K562 (cell line): ENCODE data around the gene TXNRD1. TPM values are rescaled to one million over a fixed set of nuclear protein-coding genes. Genes with fewer than 3 reads are reported as not detected.

Experiments
- ATAC-seq: fragments of 200-7000 bp; cut with Tn5 transposase; 3 replicates; pipeline ENCODE4 v1.9.1; 2020; ENCODE audit warnings: moderate library complexity
- BruUV-seq: library from RNA; stranded (reverse); fragments of 400-500 nt; replicated peaks from 2 replicates; lab custom pipeline; 2021; lab: Mats Ljungman, UMichigan
- CTCF ChIA-PET: fragments of 300-600 bp; formaldehyde crosslinking; extraction: SDS; loops from one replicate; lab custom pipeline; 2021; ENCODE audit warnings: low intra/inter-chr PET ratio; lab: Yijun Ruan, JAX
- POLR2A ChIA-PET: fragments of 300-600, 350-650 bp; sonication (Branson Sonifier 250); formaldehyde crosslinking; extraction: SDS; loops from one replicate; lab custom pipeline; 2021; ENCODE audit warnings: antibody characterized with exemption, inconsistent platforms; lab: Yijun Ruan, JAX
- DNase-seq, 4 experiments: peaks; one replicate each; pipeline versions ENCODE4 v3.0.0 to v3.0.0-alpha.2; 2011 to 2018; ENCODE audit warnings: low spot score in 3 of 4, mixed read lengths in 3 of 4; ENCODE audit errors: extremely low read depth in 1 of 4
- FAIRE-seq: peaks from 2 replicates; lab custom pipeline; 2011; peaks lifted over from hg19 to GRCh38; lab: Jason Lieb, UNC
- H2AFZ ChIP-seq: 2 replicates; pipeline ENCODE4 v1.6.0; 2011; ENCODE audit warnings: low read depth, low read length, control low read depth, inconsistent platforms
- H3K27ac ChIP-seq: fragments of 200-600 bp; 3 replicates; pipeline ENCODE4 v1.8.0; 2011; ENCODE audit warnings: low read depth, mild to moderate bottlenecking, control low read depth, inconsistent platforms, low read length, moderate library complexity, mixed read lengths; ENCODE audit errors: extremely low read depth
- H3K27me3 ChIP-seq, 2 experiments: fragments of 300-600 bp in 1 of 2; 2 replicates in 1 of 2; 3 replicates in 1 of 2; pipeline versions ENCODE4 v1.6.0 to v1.8.0; 2011; ENCODE audit warnings: inconsistent platforms in 2 of 2, low read length in 2 of 2, mild to moderate bottlenecking in 1 of 2, mixed read lengths in 1 of 2, moderate library complexity in 1 of 2; ENCODE audit not compliant: control insufficient read depth in 2 of 2, insufficient read depth in 2 of 2
- H3K36me3 ChIP-seq: fragments of 300-600 bp; 3 replicates; pipeline ENCODE4 v1.8.0; 2011; ENCODE audit warnings: mild to moderate bottlenecking, low read length, inconsistent platforms; ENCODE audit not compliant: control insufficient read depth, insufficient read depth
- H3K4me1 ChIP-seq, 2 experiments: fragments of 200-600 bp in 1 of 2; replicated peaks in 1 of 2; 2 replicates in 1 of 2; 3 replicates in 1 of 2; pipeline versions ENCODE4 v1.5.1 to v1.8.0; 2011; ENCODE audit warnings: inconsistent platforms in 2 of 2, low read length in 2 of 2, mild to moderate bottlenecking in 1 of 2, mixed read lengths in 1 of 2, moderate library complexity in 1 of 2; ENCODE audit not compliant: control insufficient read depth in 2 of 2, insufficient read depth in 2 of 2
- H3K4me2 ChIP-seq: 2 replicates; pipeline ENCODE4 v1.6.1; 2011; ENCODE audit warnings: low read length, control low read depth, inconsistent platforms, mixed read lengths; ENCODE audit not compliant: insufficient read depth
- H3K4me3 ChIP-seq: fragments of 200-600 bp; sonication (generic), shearing (Covaris generic); 2 replicates; pipeline ENCODE4 v1.5.1; 2016; ENCODE audit warnings: control low read depth, inconsistent platforms
- H3K79me2 ChIP-seq: fragments of 200-600 bp; 3 replicates; pipeline ENCODE4 v1.8.0; 2011; ENCODE audit warnings: low read length, inconsistent platforms; ENCODE audit not compliant: control insufficient read depth, insufficient read depth
- H3K9ac ChIP-seq, 2 experiments: 2 replicates each; pipeline versions ENCODE4 v1.6.0 to v1.6.1; 2011; ENCODE audit warnings: low read depth in 2 of 2, low read length in 2 of 2, control low read depth in 1 of 2, inconsistent platforms in 1 of 2, mild to moderate bottlenecking in 1 of 2, mixed read lengths in 1 of 2; ENCODE audit not compliant: insufficient read depth in 1 of 2
- H3K9me1 ChIP-seq: one replicate; pipeline ENCODE4 v1.6.0; 2011; ENCODE audit warnings: inconsistent platforms, mild to moderate bottlenecking, low read length, moderate library complexity; ENCODE audit not compliant: control insufficient read depth, insufficient read depth
- H3K9me3 ChIP-seq: replicated peaks from 2 replicates; pipeline ENCODE4 v1.5.1; 2011; ENCODE audit warnings: low read depth, low read length, inconsistent platforms; ENCODE audit not compliant: control insufficient read depth, insufficient read depth
- H4K20me1 ChIP-seq: replicated peaks from 2 replicates; pipeline ENCODE4 v1.6.1; 2011; ENCODE audit warnings: low read length, inconsistent platforms, mixed read lengths; ENCODE audit not compliant: control insufficient read depth, insufficient read depth
- FOXJ3 ChIP-seq: sonication (generic); formaldehyde crosslinking; IDR thresholded peaks from 2 replicates; pipeline ENCODE4 v1.4.0; 2020; ENCODE audit warnings: mild to moderate bottlenecking, missing genetic modification reagents
- FOXP1 ChIP-seq: sonication (generic); formaldehyde crosslinking; IDR thresholded peaks from 2 replicates; pipeline ENCODE4 v1.8.0; 2022; ENCODE audit warnings: mild to moderate bottlenecking, missing genetic modification reagents
- MCM3 ChIP-seq: fragments of 450-650 bp; IDR thresholded peaks from 2 replicates; pipeline ENCODE4 v1.6.1; 2016
- MXI1 ChIP-seq: IDR thresholded peaks from 2 replicates; pipeline ENCODE4 v1.6.1; 2011; ENCODE audit warnings: low read depth, mild to moderate bottlenecking, improper control_type of control experiment, low read length
- RBM39 ChIP-seq: fragments of 200-400 bp; formaldehyde crosslinking; optimal IDR thresholded peaks from 2 replicates; pipeline ENCODE3; 2018; ENCODE audit warnings: low read depth, low read length
- TFAP4 ChIP-seq: sonication (generic); formaldehyde crosslinking; IDR thresholded peaks from 2 replicates; pipeline ENCODE4 v1.8.0; 2022; ENCODE audit warnings: missing genetic modification reagents, mild to moderate bottlenecking, moderate library complexity, borderline replicate concordance
- ZNF165 ChIP-seq: fragments of 250-450 bp; sonication (Bioruptor Pico); IDR thresholded peaks from 2 replicates; pipeline ENCODE4 v1.4.0; 2020; ENCODE audit warnings: borderline replicate concordance
- ZNF347 ChIP-seq: fragments of 450-650 bp; formaldehyde crosslinking; IDR thresholded peaks from 2 replicates; pipeline ENCODE4 v1.4.0; 2020; ENCODE audit warnings: low read depth, mild to moderate bottlenecking, moderate library complexity
- ZNF644 ChIP-seq: fragments of 200-800 bp; sonication (Bioruptor generic); IDR thresholded peaks from 2 replicates; pipeline ENCODE4 v1.6.1; 2016; ENCODE audit warnings: low read depth, missing genetic modification characterization, missing compliant biosample characterization
- ZNF717 ChIP-seq: fragments of 250-450 bp; sonication (Bioruptor Pico); IDR thresholded peaks from 2 replicates; pipeline ENCODE4 v1.5.0; 2021
- ZNF75A ChIP-seq: fragments of 450-650 bp; formaldehyde crosslinking; IDR thresholded peaks from 2 replicates; pipeline ENCODE4 v1.4.0; 2020; ENCODE audit warnings: mild to moderate bottlenecking
- WGBS: fragments of 100-300 bp; shearing (Covaris generic); methylation state at CpG from one replicate; pipeline ENCODE4 v1.1.6; 2016; ENCODE audit warnings: low coverage, mixed read lengths; ENCODE audit not compliant: insufficient coverage; ENCODE audit errors: missing lambda C conversion rate; 5-methylcytosine and 5-hydroxymethylcytosine counted together
- in situ Hi-C: fragments of 300-500 bp; cut with MboI; formaldehyde crosslinking; loops from 4 replicates; pipeline ENCODE4 v1.15.0; 2018; ENCODE audit warnings: inconsistent platforms, mixed read lengths
- intact Hi-C: fragments of 100-400 bp; cut with micrococcal nuclease; formaldehyde crosslinking; loops from 2 replicates; pipeline ENCODE4 v1.14.2; 2022
- polyA plus RNA-seq, 8 experiments: library from polyadenylated mRNA; depleted of rRNA in 4 of 8; stranded (reverse) in 5 of 8; unstranded in 3 of 8; fragments of >200 nt; fragmentation: Nextera tagmentation in 2 of 8; fragmentation: Illumina TruSeq in 1 of 8; extraction: Ambion mirVana in 2 of 8; extraction: Trizol in 1 of 8; gene quantifications; 2 replicates each; pipeline versions ENCODE4 v1.2.1 to v1.2.3, GENCODE V29; 2011 to 2014; ENCODE audit warnings: inconsistent platforms in 1 of 8, missing spikeins in 1 of 8
- total RNA-seq, 7 experiments: library from RNA; depleted of rRNA in 6 of 7; stranded (reverse); fragments of >200 nt in 6 of 7; fragmentation: Illumina TruSeq in 2 of 7; extraction: Trizol in 2 of 7; gene quantifications; 2 replicates each; pipeline versions ENCODE4 v1.2.1 to v1.2.3, GENCODE V29; 2011 to 2021; ENCODE audit warnings: low replicate concordance in 1 of 7
- TF ChIP-seq, protein P1 (sequence below): fragments of 450-650 bp; IDR thresholded peaks from 2 replicates; pipeline ENCODE4 v1.6.1; 2016; ENCODE audit warnings: borderline replicate concordance
- TF ChIP-seq, protein P2 (sequence below): fragments of 250-450 bp; sonication (Bioruptor Pico); IDR thresholded peaks from 2 replicates; pipeline ENCODE4 v1.4.0; 2020; ENCODE audit warnings: mild to moderate bottlenecking, moderate library complexity, borderline replicate concordance
- TF ChIP-seq, protein P3 (sequence below): sonication (generic); formaldehyde crosslinking; IDR thresholded peaks from 2 replicates; pipeline ENCODE4 v1.8.1; 2023; ENCODE audit warnings: mild to moderate bottlenecking, missing genetic modification reagents

The TXNRD1 gene
- total and polyA plus RNA-seq, 9 of the 15 experiments (the other 6 are each of a cell fraction or from before 2014, with no cell fraction given), result 107 to 189 (median 146) TPM

- 88% methylated on average over 10 of the region's 10 CpGs for WGBS
- intact Hi-C loops, result no loop called here
- no peak for FAIRE-seq
- TF ChIP-seq ZNF165 (no peak), ZNF347 (CRISPR knock-in tag) (no peak), FOXJ3 (CRISPR knock-in tag) (no peak), MCM3 (no peak), RBM39 (no peak), ZNF717 (CRISPR knock-in tag) (no peak), FOXP1 (CRISPR knock-in tag) (no peak), MXI1 (no peak), TFAP4 (CRISPR knock-in tag) (no peak), ZNF75A (CRISPR knock-in tag) (no peak), ZNF644 (no peak)
- TF ChIP-seq, protein P1, sequence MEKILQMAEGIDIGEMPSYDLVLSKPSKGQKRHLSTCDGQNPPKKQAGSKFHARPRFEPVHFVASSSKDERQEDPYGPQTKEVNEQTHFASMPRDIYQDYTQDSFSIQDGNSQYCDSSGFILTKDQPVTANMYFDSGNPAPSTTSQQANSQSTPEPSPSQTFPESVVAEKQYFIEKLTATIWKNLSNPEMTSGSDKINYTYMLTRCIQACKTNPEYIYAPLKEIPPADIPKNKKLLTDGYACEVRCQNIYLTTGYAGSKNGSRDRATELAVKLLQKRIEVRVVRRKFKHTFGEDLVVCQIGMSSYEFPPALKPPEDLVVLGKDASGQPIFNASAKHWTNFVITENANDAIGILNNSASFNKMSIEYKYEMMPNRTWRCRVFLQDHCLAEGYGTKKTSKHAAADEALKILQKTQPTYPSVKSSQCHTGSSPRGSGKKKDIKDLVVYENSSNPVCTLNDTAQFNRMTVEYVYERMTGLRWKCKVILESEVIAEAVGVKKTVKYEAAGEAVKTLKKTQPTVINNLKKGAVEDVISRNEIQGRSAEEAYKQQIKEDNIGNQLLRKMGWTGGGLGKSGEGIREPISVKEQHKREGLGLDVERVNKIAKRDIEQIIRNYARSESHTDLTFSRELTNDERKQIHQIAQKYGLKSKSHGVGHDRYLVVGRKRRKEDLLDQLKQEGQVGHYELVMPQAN, result no peak
- TF ChIP-seq, protein P2, sequence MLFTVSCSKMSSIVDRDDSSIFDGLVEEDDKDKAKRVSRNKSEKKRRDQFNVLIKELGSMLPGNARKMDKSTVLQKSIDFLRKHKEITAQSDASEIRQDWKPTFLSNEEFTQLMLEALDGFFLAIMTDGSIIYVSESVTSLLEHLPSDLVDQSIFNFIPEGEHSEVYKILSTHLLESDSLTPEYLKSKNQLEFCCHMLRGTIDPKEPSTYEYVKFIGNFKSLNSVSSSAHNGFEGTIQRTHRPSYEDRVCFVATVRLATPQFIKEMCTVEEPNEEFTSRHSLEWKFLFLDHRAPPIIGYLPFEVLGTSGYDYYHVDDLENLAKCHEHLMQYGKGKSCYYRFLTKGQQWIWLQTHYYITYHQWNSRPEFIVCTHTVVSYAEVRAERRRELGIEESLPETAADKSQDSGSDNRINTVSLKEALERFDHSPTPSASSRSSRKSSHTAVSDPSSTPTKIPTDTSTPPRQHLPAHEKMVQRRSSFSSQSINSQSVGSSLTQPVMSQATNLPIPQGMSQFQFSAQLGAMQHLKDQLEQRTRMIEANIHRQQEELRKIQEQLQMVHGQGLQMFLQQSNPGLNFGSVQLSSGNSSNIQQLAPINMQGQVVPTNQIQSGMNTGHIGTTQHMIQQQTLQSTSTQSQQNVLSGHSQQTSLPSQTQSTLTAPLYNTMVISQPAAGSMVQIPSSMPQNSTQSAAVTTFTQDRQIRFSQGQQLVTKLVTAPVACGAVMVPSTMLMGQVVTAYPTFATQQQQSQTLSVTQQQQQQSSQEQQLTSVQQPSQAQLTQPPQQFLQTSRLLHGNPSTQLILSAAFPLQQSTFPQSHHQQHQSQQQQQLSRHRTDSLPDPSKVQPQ (CRISPR knock-in tag), result no peak
- TF ChIP-seq, protein P3, sequence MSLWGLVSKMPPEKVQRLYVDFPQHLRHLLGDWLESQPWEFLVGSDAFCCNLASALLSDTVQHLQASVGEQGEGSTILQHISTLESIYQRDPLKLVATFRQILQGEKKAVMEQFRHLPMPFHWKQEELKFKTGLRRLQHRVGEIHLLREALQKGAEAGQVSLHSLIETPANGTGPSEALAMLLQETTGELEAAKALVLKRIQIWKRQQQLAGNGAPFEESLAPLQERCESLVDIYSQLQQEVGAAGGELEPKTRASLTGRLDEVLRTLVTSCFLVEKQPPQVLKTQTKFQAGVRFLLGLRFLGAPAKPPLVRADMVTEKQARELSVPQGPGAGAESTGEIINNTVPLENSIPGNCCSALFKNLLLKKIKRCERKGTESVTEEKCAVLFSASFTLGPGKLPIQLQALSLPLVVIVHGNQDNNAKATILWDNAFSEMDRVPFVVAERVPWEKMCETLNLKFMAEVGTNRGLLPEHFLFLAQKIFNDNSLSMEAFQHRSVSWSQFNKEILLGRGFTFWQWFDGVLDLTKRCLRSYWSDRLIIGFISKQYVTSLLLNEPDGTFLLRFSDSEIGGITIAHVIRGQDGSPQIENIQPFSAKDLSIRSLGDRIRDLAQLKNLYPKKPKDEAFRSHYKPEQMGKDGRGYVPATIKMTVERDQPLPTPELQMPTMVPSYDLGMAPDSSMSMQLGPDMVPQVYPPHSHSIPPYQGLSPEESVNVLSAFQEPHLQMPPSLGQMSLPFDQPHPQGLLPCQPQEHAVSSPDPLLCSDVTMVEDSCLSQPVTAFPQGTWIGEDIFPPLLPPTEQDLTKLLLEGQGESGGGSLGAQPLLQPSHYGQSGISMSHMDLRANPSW (CRISPR knock-in tag), result no peak
Observed at GRCh38 chr12:104304261-104305009, 88.9 kb downstream of the TXNRD1 start.

More at GRCh38 chr12:104304261-104305009, 88.9 kb downstream of the TXNRD1 start:
- CTCF ChIA-PET, result no interaction called here
- no peak overlapping the region for H3K4me2 ChIP-seq
- H3K4me1 ChIP-seq, result peaks cover 0 to 4% of the 10 kb centered on the region in 2 experiments; a peak in 2 of 5 replicates
- no peak for DNase-seq
- no peaks in the 10 kb centered on the region for H3K9me1 ChIP-seq
- no peaks in the 10 kb centered on the region for H3K27me3 ChIP-seq
- H3K4me3 ChIP-seq, result no peak overlapping the region
- H4K20me1 ChIP-seq, result peaks cover 10% of the 10 kb centered on the region
- POLR2A ChIA-PET, result interaction anchor here (0.6 to 2.5 kb wide), 5 partner anchors 9 to 51 kb away, joined by 3 to 25 read pairs (median 6); no protein-coding TSS in a partner anchor
- peaks cover 82% of the 10 kb centered on the region for H3K36me3 ChIP-seq
- BruUV-seq, result no TSS peak
- peaks cover 94% of the 10 kb centered on the region for H3K79me2 ChIP-seq
- in situ Hi-C loops, result no loop called here
- H3K9me3 ChIP-seq, result no peaks in the 10 kb centered on the region
- no peak overlapping the region for H3K9ac ChIP-seq
- no peak for ATAC-seq
- H3K27ac ChIP-seq, result no peak overlapping the region
- no peak overlapping the region for H2AFZ ChIP-seq
